Tibial artery (tissue), 4 donors: Measurements from ENCODE around the gene MLLT10.
"Not testable (repeated sequence)": the region's sequence is repeated elsewhere in the genome, so short reads cannot be mapped to it uniquely, and the experiment has no call there.

Experiments used
- DNase-seq, 2 donors: peaks; one replicate each; pipeline ENCODE4 v3.0.0-alpha.2; 2019
- H3K27ac ChIP-seq, 2 donors: fragments of 200-600 bp; sonication (generic) in 1 of 2; 1 replicate in 1 of 2; 2 replicates in 1 of 2; pipeline ENCODE4 v1.5.1; 2018 to 2019; ENCODE audit warnings: mild to moderate bottlenecking in 1 of 2
- H3K27me3 ChIP-seq, 2 donors: fragments of 200-600 bp; sonication (generic) in 1 of 2; one replicate each; pipeline versions ENCODE4 v1.5.1 to v1.6.0; 2016 to 2019
- H3K36me3 ChIP-seq, 3 donors: fragments of 200-600 bp; sonication (generic) in 2 of 3; one replicate each; pipeline ENCODE4 v1.5.1; 2016 to 2019; ENCODE audit warnings: mild to moderate bottlenecking in 2 of 3
- H3K4me1 ChIP-seq, 4 donors: fragments of 200-600 bp; sonication (generic) in 2 of 4; 1 replicate in 3 of 4; 2 replicates in 1 of 4; pipeline ENCODE4 v1.5.1; 2016 to 2019
- H3K4me3 ChIP-seq, 2 donors: fragments of 200-600 bp; sonication (generic) in 1 of 2; 1 replicate in 1 of 2; 2 replicates in 1 of 2; pipeline ENCODE4 v1.5.1; 2018 to 2019; ENCODE audit warnings: mild to moderate bottlenecking in 2 of 2
- H3K9me3 ChIP-seq, 3 donors: fragments of 200-600 bp; sonication (generic) in 1 of 3; one replicate each; pipeline ENCODE4 v1.5.1; 2016 to 2019
- intact Hi-C: fragments of 100-400 bp; cut with DNase I; formaldehyde crosslinking; loops from one replicate; pipeline ENCODE4 v1.15.0; 2023; ENCODE audit warnings: low total_unique reads
- TF ChIP-seq, protein P1 (sequence below), 2 experiments: fragments of 200-600 bp in 1 of 2; fragments of 450-650 bp in 1 of 2; IDR thresholded peaks; one replicate each; pipeline ENCODE4 v1.5.1; 2017 to 2019; ENCODE audit warnings: antibody characterized with exemption in 2 of 2, mild to moderate bottlenecking in 1 of 2, moderate library complexity in 1 of 2

Gene MLLT10

DNA sequence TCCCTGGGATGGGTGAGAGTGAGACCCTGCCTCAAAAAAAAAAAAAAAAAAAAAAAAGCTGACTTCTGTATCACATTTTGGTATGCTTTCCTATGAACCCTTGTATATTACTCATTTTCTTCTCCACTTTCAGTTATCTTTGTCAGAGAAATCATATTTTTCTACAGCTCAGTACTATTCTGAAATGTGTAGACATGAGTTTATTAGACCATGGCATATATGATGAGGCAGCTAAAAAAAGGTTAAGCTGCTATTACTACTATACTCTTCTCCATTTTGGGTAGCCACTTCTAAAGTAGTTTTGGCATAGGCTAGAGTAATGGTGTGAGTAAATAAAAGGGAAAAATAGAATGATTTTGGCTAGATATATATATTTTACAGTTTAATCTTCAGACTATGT lies 53.4 kb downstream of the MLLT10 start:
- TF ChIP-seq, protein P1, sequence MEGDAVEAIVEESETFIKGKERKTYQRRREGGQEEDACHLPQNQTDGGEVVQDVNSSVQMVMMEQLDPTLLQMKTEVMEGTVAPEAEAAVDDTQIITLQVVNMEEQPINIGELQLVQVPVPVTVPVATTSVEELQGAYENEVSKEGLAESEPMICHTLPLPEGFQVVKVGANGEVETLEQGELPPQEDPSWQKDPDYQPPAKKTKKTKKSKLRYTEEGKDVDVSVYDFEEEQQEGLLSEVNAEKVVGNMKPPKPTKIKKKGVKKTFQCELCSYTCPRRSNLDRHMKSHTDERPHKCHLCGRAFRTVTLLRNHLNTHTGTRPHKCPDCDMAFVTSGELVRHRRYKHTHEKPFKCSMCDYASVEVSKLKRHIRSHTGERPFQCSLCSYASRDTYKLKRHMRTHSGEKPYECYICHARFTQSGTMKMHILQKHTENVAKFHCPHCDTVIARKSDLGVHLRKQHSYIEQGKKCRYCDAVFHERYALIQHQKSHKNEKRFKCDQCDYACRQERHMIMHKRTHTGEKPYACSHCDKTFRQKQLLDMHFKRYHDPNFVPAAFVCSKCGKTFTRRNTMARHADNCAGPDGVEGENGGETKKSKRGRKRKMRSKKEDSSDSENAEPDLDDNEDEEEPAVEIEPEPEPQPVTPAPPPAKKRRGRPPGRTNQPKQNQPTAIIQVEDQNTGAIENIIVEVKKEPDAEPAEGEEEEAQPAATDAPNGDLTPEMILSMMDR (IDR thresholded peaks at IDR 0.05): no peak
- DNase-seq: no peak
- Histone ChIP-seq H3K4me3 (no peak overlapping the region), H3K27ac (no peak overlapping the region), H3K27me3 (no peaks in the 10 kb centered on the region), H3K4me1 (peaks cover 0 to 3% (median 0%) of the 10 kb centered on the region in 4 donors), H3K9me3 (no peaks in the 10 kb centered on the region), H3K36me3 (peaks cover 0 to 24% (median 4%) of the 10 kb centered on the region in 3 donors)
- intact Hi-C loops: no loop called here

DNA sequence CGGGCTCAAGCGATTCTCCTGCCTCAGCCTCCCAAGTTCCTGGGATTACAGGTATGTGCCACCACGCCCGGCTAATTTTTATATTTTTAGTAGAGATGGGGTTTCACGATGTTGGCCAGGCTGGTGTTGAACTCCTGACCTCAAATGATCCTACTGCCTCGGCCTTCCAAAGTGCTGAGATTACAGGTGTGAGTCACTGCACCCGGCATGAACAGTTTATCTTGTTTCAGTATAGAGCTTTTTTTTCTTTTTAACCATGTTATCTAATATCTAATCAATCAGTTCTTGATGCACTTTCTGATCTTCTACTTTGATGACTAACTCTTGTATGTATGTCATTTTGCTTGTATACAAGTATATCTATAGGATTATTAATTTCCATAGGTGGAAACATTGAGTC lies 54.1 kb downstream of the MLLT10 start:
- peaks cover 0 to 24% (median 4%) of the 10 kb centered on the region in 3 donors for H3K36me3 ChIP-seq
- intact Hi-C loops: not testable (repeated sequence)

DNA sequence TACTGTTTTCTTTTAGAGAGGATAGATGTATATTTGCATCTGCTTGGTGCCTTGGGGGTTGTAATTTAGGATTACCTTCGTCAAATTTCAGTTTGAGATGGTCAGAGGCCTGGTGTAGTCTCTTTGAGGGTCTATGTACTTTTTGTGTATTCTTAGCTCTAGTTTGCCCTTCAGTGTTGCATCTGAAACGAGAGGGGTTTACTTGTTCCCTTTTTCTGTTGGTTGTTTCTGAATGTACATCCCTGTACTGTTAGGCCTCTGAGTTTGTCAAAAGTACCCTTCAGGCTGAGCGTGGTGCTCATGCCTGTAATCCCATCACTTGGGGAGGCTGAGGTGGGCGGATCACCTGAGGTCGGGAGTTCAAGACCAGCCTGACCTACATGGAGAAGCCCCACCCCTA lies 60.0 kb downstream of the MLLT10 start:
- Histone ChIP-seq H3K4me3 (no peak overlapping the region), H3K27me3 (no peaks in the 10 kb centered on the region), H3K36me3 (no peaks in the 10 kb centered on the region), H3K4me1 (peaks cover 0 to 3% (median 0%) of the 10 kb centered on the region in 4 donors), H3K9me3 (no peaks in the 10 kb centered on the region), H3K27ac (no peak overlapping the region)
- intact Hi-C loops: no loop called here
- TF ChIP-seq, protein P1 (IDR thresholded peaks at IDR 0.05): no peak
- DNase-seq: no peak

More for the DNA sequence above, 54.1 kb downstream of the MLLT10 start:
- not testable (repeated sequence) for H3K4me1 ChIP-seq, H3K9me3 ChIP-seq, H3K27ac ChIP-seq, DNase-seq, H3K4me3 ChIP-seq, H3K27me3 ChIP-seq

DNA sequence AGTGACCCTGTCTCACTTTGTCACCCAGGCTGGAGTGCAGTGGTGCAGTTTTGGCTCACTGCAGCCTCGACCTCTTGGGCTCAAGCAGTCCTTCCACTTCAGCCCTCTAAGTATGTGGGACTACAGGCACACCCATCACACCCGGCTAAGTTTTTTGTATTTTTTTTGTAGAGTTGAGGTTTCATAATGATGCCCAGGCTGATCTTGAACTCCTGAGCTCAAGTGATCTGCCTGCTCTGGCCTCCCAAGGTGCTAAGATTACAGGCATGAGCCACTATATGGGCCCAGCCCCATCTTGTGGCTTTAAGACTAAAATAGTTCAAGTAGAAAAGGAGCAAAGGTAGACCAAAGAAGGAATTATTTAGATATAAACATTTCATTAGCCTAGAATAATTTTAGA lies 65.5 kb downstream of the MLLT10 start:
- intact Hi-C loops: no loop called here
- H3K36me3 ChIP-seq: no peaks in the 10 kb centered on the region
- no peak overlapping the region for H3K4me3 ChIP-seq
- H3K4me1 ChIP-seq: peaks cover 0 to 28% (median 0%) of the 10 kb centered on the region in 4 donors
- H3K9me3 ChIP-seq: no peaks in the 10 kb centered on the region
- TF ChIP-seq, protein P1 (IDR thresholded peaks at IDR 0.05): no peak
- H3K27ac ChIP-seq: no peak overlapping the region
- DNase-seq: no peak
- H3K27me3 ChIP-seq: no peaks in the 10 kb centered on the region

DNA sequence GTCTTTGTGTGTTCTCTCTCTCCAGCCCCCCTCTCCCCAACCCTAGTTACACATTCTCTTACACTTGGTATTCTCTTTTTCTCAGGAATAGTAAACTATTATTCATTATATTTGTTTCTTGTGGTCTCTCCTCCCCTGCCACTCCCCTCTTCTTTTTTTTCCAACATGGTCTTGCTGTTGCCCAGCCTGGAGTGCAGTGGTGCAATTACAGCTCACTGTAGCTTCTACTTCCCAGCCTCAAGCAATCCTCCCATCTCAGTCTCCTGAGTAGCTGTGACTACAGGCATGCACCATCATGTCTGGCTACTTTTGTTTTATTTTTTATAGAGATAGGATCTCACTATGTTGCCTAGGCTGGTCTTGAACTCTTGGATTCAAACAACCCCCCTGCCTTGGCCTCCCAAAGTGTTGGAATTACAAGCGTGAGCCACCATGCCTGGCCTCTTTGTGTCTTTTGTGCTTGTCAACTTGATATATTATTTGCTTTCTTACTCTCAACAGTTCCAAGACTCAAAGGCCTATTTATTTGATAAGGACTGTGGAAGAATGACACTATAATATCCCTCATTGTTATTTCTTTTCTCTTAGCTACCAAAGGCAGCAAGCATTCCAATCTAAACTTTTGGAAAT lies 66.9 kb downstream of the MLLT10 start:
- no peaks in the 10 kb centered on the region for H3K36me3 ChIP-seq
- no peak for DNase-seq
- intact Hi-C loops: no loop called here
- H3K4me3 ChIP-seq: no peak overlapping the region
- H3K4me1 ChIP-seq: peaks cover 0 to 28% (median 0%) of the 10 kb centered on the region in 4 donors
- H3K9me3 ChIP-seq: no peaks in the 10 kb centered on the region
- TF ChIP-seq, protein P1 (IDR thresholded peaks at IDR 0.05): no peak
- H3K27me3 ChIP-seq: no peaks in the 10 kb centered on the region
- no peak overlapping the region for H3K27ac ChIP-seq

DNA sequence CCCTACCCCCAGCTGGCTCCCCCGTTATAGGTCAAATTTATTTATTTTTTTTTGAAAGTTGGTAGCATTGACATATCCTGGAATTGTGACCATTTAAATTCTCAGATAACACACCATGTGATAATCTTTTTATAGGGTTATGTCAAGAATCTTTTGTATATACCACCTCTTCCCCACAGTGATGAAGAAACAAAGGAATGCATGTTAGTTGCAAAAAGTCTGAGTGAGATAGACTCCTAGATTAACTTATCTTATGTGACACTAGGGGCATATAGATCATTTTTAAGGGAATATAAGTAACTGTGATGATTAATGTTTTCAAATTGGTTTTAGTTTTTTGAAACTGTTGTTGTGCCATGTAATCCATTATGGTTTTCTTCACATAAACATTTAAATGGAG lies 68.3 kb downstream of the MLLT10 start:
- Histone ChIP-seq H3K4me1 (peaks cover 0 to 28% (median 0%) of the 10 kb centered on the region in 4 donors), H3K9me3 (no peaks in the 10 kb centered on the region), H3K27me3 (no peaks in the 10 kb centered on the region), H3K36me3 (no peaks in the 10 kb centered on the region), H3K4me3 (no peak overlapping the region), H3K27ac (no peak overlapping the region)
- TF ChIP-seq, protein P1 (IDR thresholded peaks at IDR 0.05): no peak
- intact Hi-C loops: no loop called here
- no peak for DNase-seq
